ENCODE results near the gene BTBD2. TPM values are rescaled to one million over a fixed set of nuclear protein-coding genes. Genes with fewer than 3 reads are reported as not detected.

The BTBD2 gene
- total and polyA plus RNA-seq, 2 experiments from 2014 or later, result 23.8 to 130 TPM

- Mint-ChIP-seq H3K4me3 (no peak overlapping the region), H3K4me1 (peaks cover 11% of the 10 kb centered on the region), H3K27ac (no peak overlapping the region), H3K27me3 (ENCODE audit: insufficient read depth, low read depth, poor library complexity) (peaks cover 7% of the 10 kb centered on the region), H3K9me3 (no peaks in the 10 kb centered on the region), H3K36me3 (ENCODE audit: low read depth) (peaks cover 13% of the 10 kb centered on the region; the same call in 1 of the 3 replicates)
- Histone ChIP-seq H4K20me1 (replicated peaks; ENCODE audit: insufficient read depth) (peaks cover 45% of the 10 kb centered on the region), H3K4me1 (ENCODE audit: insufficient read depth) (no peaks in the 10 kb centered on the region; the same call in 1 of the 2 replicates), H3K4me2 (no peak overlapping the region), H3K27ac (ENCODE audit: low read depth) (no peak overlapping the region), H3K27me3 (ENCODE audit: insufficient read depth) (no peaks in the 10 kb centered on the region), H3K79me2 (replicated peaks; ENCODE audit: insufficient read depth) (peaks cover 100% of the 10 kb centered on the region), H3K9me2 (ENCODE audit: insufficient read depth) (no peaks in the 10 kb centered on the region), H3K36me3 (ENCODE audit: insufficient read depth) (peaks cover 4% of the 10 kb centered on the region; the same call in 1 of the 2 replicates), H3K4me3 (no peak overlapping the region), H3F3A (replicated peaks; ENCODE audit: low read depth) (no peaks in the 10 kb centered on the region; the same call in 1 of the 2 replicates), H2AFZ (no peak overlapping the region)
- TF ChIP-seq ZNF114 (CRISPR knock-in tag; IDR thresholded peaks at IDR 0.05) (no peak), POLR2AphosphoS5 (IDR thresholded peaks at IDR 0.05; ENCODE audit: low read depth) (no peak), CTCF (conservative IDR thresholded peaks at IDR 0.05; ENCODE audit: low read depth in 2 of 2) (no peak), REST (IDR thresholded peaks at IDR 0.05; ENCODE audit: unreplicated experiment) (no peak), CREB1 (CRISPR knock-in tag; IDR thresholded peaks at IDR 0.05; ENCODE audit: low read depth) (no peak), ZNF462 (CRISPR knock-in tag; IDR thresholded peaks at IDR 0.05) (no peak), NANOG (IDR thresholded peaks at IDR 0.05; ENCODE audit: borderline replicate concordance) (no peak), EZH2phosphoT487 (IDR thresholded peaks at IDR 0.05; ENCODE audit: unreplicated experiment) (no peak), EZH2 (IDR thresholded peaks at IDR 0.05; ENCODE audit: low read depth, unreplicated experiment) (no peak), JUNB (IDR thresholded peaks at IDR 0.05; ENCODE audit: unreplicated experiment) (no peak), STAT1 (IDR thresholded peaks at IDR 0.05; ENCODE audit: unreplicated experiment) (no peak), ZNF331 (CRISPR knock-in tag; IDR thresholded peaks at IDR 0.05; ENCODE audit: low read depth) (no peak), ETS1 (IDR thresholded peaks at IDR 0.05) (no peak)
- ATAC-seq (no peak), DNase-seq (ENCODE audit: low spot score) (no peak)
Measured at GRCh38 chr19:1953037-1953436, 62.5 kb downstream of the BTBD2 start.
